Osteoblast (primary cell): ENCODE results near the gene RAD9B. TPM values are rescaled to one million over a fixed set of nuclear protein-coding genes. Genes with fewer than 3 reads are reported as not detected.

Experiments
- DNase-seq: peaks from one replicate; pipeline ENCODE4 v3.0.0; 2011; ENCODE audit warnings: low spot score, mixed read lengths; ENCODE audit not compliant: insufficient read length; ENCODE audit errors: missing footprints
- H2AFZ ChIP-seq: 2 replicates; pipeline ENCODE4 v1.6.0; 2011; ENCODE audit warnings: mild to moderate bottlenecking, low read length
- H3K27ac ChIP-seq: 2 replicates; pipeline ENCODE4 v1.5.1; 2011; ENCODE audit warnings: mild to moderate bottlenecking, low read depth, low read length, moderate library complexity
- H3K27me3 ChIP-seq: 2 replicates; pipeline ENCODE4 v1.6.0; 2012; ENCODE audit warnings: mild to moderate bottlenecking, control low read depth, inconsistent platforms, low read length, moderate library complexity; ENCODE audit not compliant: insufficient read depth
- H3K36me3 ChIP-seq: 2 replicates; pipeline ENCODE4 v1.5.1; 2011; ENCODE audit warnings: mild to moderate bottlenecking, low read length, control low read depth, moderate library complexity; ENCODE audit not compliant: insufficient read depth
- H3K4me1 ChIP-seq: 2 replicates; pipeline ENCODE4 v1.5.1; 2011; ENCODE audit warnings: mild to moderate bottlenecking, low read length, control low read depth, moderate library complexity; ENCODE audit not compliant: insufficient read depth
- H3K4me2 ChIP-seq: 2 replicates; pipeline ENCODE4 v1.6.0; 2011; ENCODE audit warnings: mild to moderate bottlenecking, low read length; ENCODE audit not compliant: insufficient read depth
- H3K4me3 ChIP-seq: fragments of 200-600 bp; sonication (generic); 3 replicates; pipeline ENCODE4 v1.5.1; 2012; ENCODE audit warnings: mild to moderate bottlenecking, low read length, inconsistent platforms; ENCODE audit not compliant: insufficient read depth
- H3K79me2 ChIP-seq: 2 replicates; pipeline ENCODE4 v1.6.0; 2012; ENCODE audit warnings: mild to moderate bottlenecking, low read length, control low read depth, inconsistent platforms; ENCODE audit not compliant: insufficient read depth
- H3K9me3 ChIP-seq: 2 replicates; pipeline ENCODE4 v1.5.1; 2011; ENCODE audit warnings: low read depth, low read length, control low read depth
- H4K20me1 ChIP-seq: 2 replicates; pipeline ENCODE4 v1.6.0; 2012; ENCODE audit warnings: mild to moderate bottlenecking, low read length, control low read depth; ENCODE audit not compliant: insufficient read depth
- CTCF ChIP-seq: IDR thresholded peaks from 2 replicates; pipeline ENCODE4 v1.5.1; 2011; ENCODE audit warnings: mild to moderate bottlenecking, low read depth, low read length, moderate library complexity; ENCODE audit errors: extremely low read depth
- total RNA-seq: library from RNA; depleted of rRNA; stranded (reverse); fragments of >200 nt; gene quantifications from 2 replicates; pipeline ENCODE4 v1.2.3, GENCODE V29; 2012

Gene RAD9B
- total RNA-seq, 1 donor: 0.36 TPM

DNA sequence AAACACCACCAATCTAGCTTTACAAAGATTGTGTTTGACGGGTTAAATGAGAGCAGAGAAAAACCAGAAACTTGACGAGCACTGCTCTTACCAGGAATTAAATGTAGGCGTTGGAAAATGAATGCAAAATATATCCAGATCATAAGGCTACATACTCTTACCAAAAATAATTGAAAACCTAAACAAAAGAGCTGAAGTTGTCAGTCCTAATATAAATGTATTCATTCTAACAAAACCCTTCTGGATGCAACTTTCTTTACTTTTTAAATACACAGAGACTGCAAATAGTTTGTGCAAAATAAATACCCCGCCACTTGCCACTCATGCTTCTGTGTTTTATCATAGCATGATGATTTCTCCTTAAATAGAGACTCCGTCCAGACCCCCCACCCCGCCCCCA lies 32.7 kb downstream of the RAD9B start:
- Histone ChIP-seq H4K20me1 (peaks cover 17% of the 10 kb centered on the region), H2AFZ (no peak overlapping the region), H3K27ac (no peak overlapping the region), H3K36me3 (peaks cover 15% of the 10 kb centered on the region), H3K4me1 (peaks cover 19% of the 10 kb centered on the region), H3K4me2 (no peak overlapping the region), H3K9me3 (no peaks in the 10 kb centered on the region), H3K4me3 (no peak overlapping the region), H3K27me3 (no peaks in the 10 kb centered on the region), H3K79me2 (no peaks in the 10 kb centered on the region)
- DNase-seq: no peak
- no peak for TF ChIP-seq CTCF

DNA sequence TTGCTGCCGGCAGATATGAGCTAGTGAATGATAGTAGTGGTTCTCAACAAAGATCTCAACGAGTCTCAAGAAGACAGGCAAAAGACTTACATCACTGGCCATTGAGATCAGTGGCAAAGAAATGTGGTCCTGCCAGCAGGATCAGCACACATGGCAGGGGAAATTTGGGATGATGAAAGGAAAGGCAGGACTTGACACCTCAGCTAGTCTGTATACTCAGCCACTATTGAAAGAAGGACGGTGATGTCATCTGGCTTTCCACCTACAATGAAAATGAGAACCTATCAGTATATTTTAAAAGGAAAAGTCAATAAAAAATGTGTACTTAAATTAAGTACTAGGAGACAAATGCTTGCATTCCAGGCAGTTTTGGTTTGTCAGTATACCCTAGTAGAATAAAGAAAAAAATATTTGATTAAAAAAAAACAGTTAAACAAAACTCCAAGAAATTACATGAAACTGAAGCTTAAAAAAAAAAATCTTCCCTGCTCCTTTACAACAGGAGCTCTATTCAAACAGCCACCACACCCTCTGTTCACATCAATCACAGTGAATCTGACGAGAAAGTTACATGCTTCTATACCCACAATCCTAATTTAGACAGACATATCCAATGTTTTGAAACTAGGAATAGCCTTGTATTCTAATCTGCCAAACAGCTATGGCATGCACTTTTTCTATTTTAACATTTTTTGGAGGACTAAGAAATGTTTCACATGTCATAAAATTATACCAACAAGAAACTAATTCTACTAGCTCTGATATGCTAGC lies 34.9 kb downstream of the RAD9B start:
- DNase-seq: no peak
- no peaks in the 10 kb centered on the region for H3K27me3 ChIP-seq
- peaks cover 13% of the 10 kb centered on the region for H4K20me1 ChIP-seq
- H3K79me2 ChIP-seq: no peaks in the 10 kb centered on the region
- H3K4me3 ChIP-seq: no peak overlapping the region
- H3K9me3 ChIP-seq: no peaks in the 10 kb centered on the region
- no peak overlapping the region for H3K27ac ChIP-seq
- H3K36me3 ChIP-seq: peaks cover 15% of the 10 kb centered on the region
- no peak for TF ChIP-seq CTCF
- no peak overlapping the region for H3K4me2 ChIP-seq
- no peak overlapping the region for H2AFZ ChIP-seq
- H3K4me1 ChIP-seq: peaks cover 14% of the 10 kb centered on the region

GRCh38 chr12:110537605-110538409 lies 35.7 kb downstream of the RAD9B start:
- Histone ChIP-seq H3K27me3 (no peaks in the 10 kb centered on the region), H3K4me1 (peaks cover 6% of the 10 kb centered on the region), H3K79me2 (no peaks in the 10 kb centered on the region), H3K9me3 (no peaks in the 10 kb centered on the region), H3K4me2 (no peak overlapping the region), H3K4me3 (no peak overlapping the region), H4K20me1 (peaks cover 7% of the 10 kb centered on the region), H2AFZ (no peak overlapping the region), H3K27ac (no peak overlapping the region), H3K36me3 (peaks cover 15% of the 10 kb centered on the region)
- no peak for TF ChIP-seq CTCF
- no peak for DNase-seq
